Mesenchymal stem cell (in vitro differentiated cells and primary cell): Measurements from ENCODE around the gene SBNO1.
"Not testable (repeated sequence)": the region's sequence is repeated elsewhere in the genome, so short reads cannot be mapped to it uniquely, and the experiment has no call there.

Source experiments
- DNase-seq: peaks from one replicate; pipeline ENCODE4 v3.0.0-alpha.2; 2013
- H2AFZ ChIP-seq: one replicate; pipeline ENCODE4 v1.6.1; 2013; ENCODE audit warnings: low read depth, mild to moderate bottlenecking, control low read depth, inconsistent platforms, low read length, moderate library complexity
- H2AK5ac ChIP-seq: 2 replicates; pipeline ENCODE4 v1.6.1; 2013; ENCODE audit warnings: low read length, moderate library complexity, mild to moderate bottlenecking, inconsistent platforms; ENCODE audit not compliant: severe bottlenecking
- H2BK120ac ChIP-seq: one replicate; pipeline ENCODE4 v1.6.1; 2013; ENCODE audit warnings: low read depth, mild to moderate bottlenecking, inconsistent platforms, low read length, moderate library complexity
- H2BK12ac ChIP-seq, 2 experiments: one replicate each; pipeline ENCODE4 v1.6.1; 2013; ENCODE audit warnings: inconsistent platforms in 2 of 2, low read length in 2 of 2, mild to moderate bottlenecking in 2 of 2, moderate library complexity in 2 of 2, control low read depth in 1 of 2
- H2BK15ac ChIP-seq: one replicate; pipeline ENCODE4 v1.6.1; 2013; ENCODE audit warnings: mild to moderate bottlenecking, low read depth, inconsistent platforms; ENCODE audit not compliant: poor library complexity, severe bottlenecking
- H2BK5ac ChIP-seq: 2 replicates; pipeline ENCODE4 v1.6.1; 2013; ENCODE audit warnings: low read depth, mild to moderate bottlenecking, low read length, control low read depth, inconsistent platforms; ENCODE audit not compliant: poor library complexity, severe bottlenecking
- H3K14ac ChIP-seq, 2 experiments: one replicate each; pipeline ENCODE4 v1.6.1; 2013; ENCODE audit warnings: inconsistent platforms in 2 of 2, low read length in 2 of 2, control low read depth in 1 of 2, mild to moderate bottlenecking in 1 of 2, moderate library complexity in 1 of 2
- H3K18ac ChIP-seq, 2 experiments: one replicate each; pipeline ENCODE4 v1.6.1; 2013; ENCODE audit warnings: inconsistent platforms in 2 of 2, low read length in 2 of 2, control low read depth in 1 of 2, low read depth in 1 of 2, mild to moderate bottlenecking in 1 of 2
- H3K23ac ChIP-seq, 2 experiments: one replicate each; pipeline ENCODE4 v1.6.1; 2013; ENCODE audit warnings: inconsistent platforms in 2 of 2, low read length in 2 of 2, mild to moderate bottlenecking in 2 of 2, moderate library complexity in 2 of 2, control low read depth in 1 of 2
- H3K27ac ChIP-seq: 2 replicates; pipeline ENCODE4 v1.5.1; 2013; ENCODE audit warnings: mild to moderate bottlenecking, moderate library complexity, low read length, control low read depth, inconsistent platforms; ENCODE audit not compliant: poor library complexity, severe bottlenecking
- H3K27me3 ChIP-seq, 2 experiments: 2 replicates each; pipeline versions ENCODE4 v1.6.1 to v1.7.0; 2013; ENCODE audit warnings: low read length in 2 of 2, mild to moderate bottlenecking in 2 of 2, moderate library complexity in 2 of 2, control low read depth in 1 of 2, inconsistent platforms in 1 of 2; ENCODE audit not compliant: control insufficient read depth in 1 of 2, insufficient read depth in 1 of 2
- H3K36me3 ChIP-seq, 2 experiments: 2 replicates each; pipeline versions ENCODE4 v1.6.1 to v1.7.0; 2013; ENCODE audit warnings: low read length in 2 of 2, control low read depth in 1 of 2, inconsistent platforms in 1 of 2, low read depth in 1 of 2, mild to moderate bottlenecking in 1 of 2; ENCODE audit not compliant: insufficient read depth in 2 of 2, control insufficient read depth in 1 of 2
- H3K4ac ChIP-seq, 2 experiments: one replicate each; pipeline ENCODE4 v1.6.1; 2013; ENCODE audit warnings: inconsistent platforms in 2 of 2, low read length in 2 of 2, mild to moderate bottlenecking in 2 of 2, moderate library complexity in 2 of 2, control low read depth in 1 of 2, low read depth in 1 of 2
- H3K4me1 ChIP-seq: 2 replicates; pipeline ENCODE4 v1.6.1; 2013; ENCODE audit warnings: low read depth, low read length, control low read depth; ENCODE audit not compliant: control insufficient read depth, insufficient read depth
- H3K4me2 ChIP-seq: 2 replicates; pipeline ENCODE4 v1.6.1; 2013; ENCODE audit warnings: low read length, mild to moderate bottlenecking, inconsistent platforms; ENCODE audit not compliant: poor library complexity, severe bottlenecking
- H3K4me3 ChIP-seq, 2 experiments: 2 replicates each; pipeline versions ENCODE4 v1.5.1 to v1.7.0; 2013; ENCODE audit warnings: low read length in 2 of 2, mild to moderate bottlenecking in 2 of 2, control low read depth in 1 of 2, low read depth in 1 of 2; ENCODE audit not compliant: insufficient read depth in 1 of 2
- H3K79me1 ChIP-seq: replicated peaks from 2 replicates; pipeline ENCODE4 v1.6.1; 2013; ENCODE audit warnings: mild to moderate bottlenecking, control low read depth, low read length, inconsistent platforms; ENCODE audit not compliant: poor library complexity, severe bottlenecking
- H3K9ac ChIP-seq: 2 replicates; pipeline ENCODE4 v1.7.0; 2013; ENCODE audit warnings: mild to moderate bottlenecking, low read length, moderate library complexity
- H3K9me3 ChIP-seq: 2 replicates; pipeline ENCODE4 v1.7.0; 2013; ENCODE audit warnings: mild to moderate bottlenecking, low read length; ENCODE audit not compliant: control insufficient read depth
- H4K8ac ChIP-seq: one replicate; pipeline ENCODE4 v1.6.1; 2013; ENCODE audit warnings: inconsistent platforms, mild to moderate bottlenecking, low read length, moderate library complexity
- H4K91ac ChIP-seq: one replicate; pipeline ENCODE4 v1.6.1; 2013; ENCODE audit warnings: mild to moderate bottlenecking, low read length, inconsistent platforms
- WGBS: methylation state at CpG from one replicate; pipeline ENCODE4 v1.1.7; 2013; ENCODE audit warnings: mixed read lengths; 5-methylcytosine and 5-hydroxymethylcytosine counted together

The SBNO1 gene

GRCh38 chr12:123407934-123408333, 43.3 kb upstream of the SBNO1 start:
- H2AFZ ChIP-seq, H3K18ac ChIP-seq, H2BK120ac ChIP-seq, H3K9me3 ChIP-seq, H4K91ac ChIP-seq, H3K14ac ChIP-seq, H3K27ac ChIP-seq, H2AK5ac ChIP-seq, H2BK5ac ChIP-seq, H3K4me1 ChIP-seq, DNase-seq, H2BK12ac ChIP-seq, H2BK15ac ChIP-seq, H3K9ac ChIP-seq, H3K27me3 ChIP-seq, H4K8ac ChIP-seq, H3K23ac ChIP-seq, H3K4me2 ChIP-seq, H3K4ac ChIP-seq, H3K4me3 ChIP-seq: not testable (repeated sequence)
- H3K79me1 ChIP-seq: peaks cover 21% of the 10 kb centered on the region
- WGBS: 87% methylated on average over 10 of the region's 15 CpGs
- peaks cover 65% of the 10 kb centered on the region in 2 experiments for H3K36me3 ChIP-seq

GRCh38 chr12:123407269-123407668, 42.6 kb upstream of the SBNO1 start:
- 87% methylated on average over 7 of the region's 15 CpGs for WGBS
- not testable (repeated sequence) for H3K23ac ChIP-seq, H4K91ac ChIP-seq, H3K27me3 ChIP-seq, H3K4me2 ChIP-seq, H2BK5ac ChIP-seq, H2BK12ac ChIP-seq, H3K4ac ChIP-seq, H2AK5ac ChIP-seq, H2AFZ ChIP-seq, H3K27ac ChIP-seq, H2BK15ac ChIP-seq, H3K9ac ChIP-seq, H3K14ac ChIP-seq, H3K9me3 ChIP-seq, H3K4me3 ChIP-seq, H3K18ac ChIP-seq, DNase-seq, H2BK120ac ChIP-seq, H3K4me1 ChIP-seq, H4K8ac ChIP-seq
- Histone ChIP-seq H3K36me3 (peaks cover 71 to 72% of the 10 kb centered on the region in 2 experiments), H3K79me1 (peaks cover 21% of the 10 kb centered on the region)

DNA sequence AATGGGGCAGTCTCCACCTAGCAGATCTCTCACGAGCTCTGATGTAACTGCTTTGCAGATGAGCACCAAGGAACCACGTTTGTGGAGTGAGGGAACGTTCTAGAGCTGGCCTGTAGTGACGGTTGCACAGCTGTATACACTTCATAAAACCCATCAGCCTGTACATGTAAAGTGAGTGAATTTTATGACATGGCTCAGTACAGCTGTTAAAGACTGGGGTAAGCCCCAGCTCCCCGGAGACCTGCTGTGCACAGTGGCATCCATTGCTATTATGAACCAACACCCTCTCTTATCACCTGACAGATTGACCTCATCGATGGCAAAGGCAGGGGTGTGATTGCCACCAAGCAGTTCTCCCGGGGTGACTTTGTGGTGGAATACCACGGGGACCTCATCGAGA, 39.9 kb upstream of the SBNO1 start:
- H3K36me3 ChIP-seq: peaks cover 73 to 74% of the 10 kb centered on the region in 2 experiments
- WGBS: 97% methylated on average over 8 of the region's 9 CpGs
- H3K4me3 ChIP-seq: no peak overlapping the region
- H3K4me2 ChIP-seq: no peak overlapping the region
- no peak overlapping the region for H2AK5ac ChIP-seq
- no peaks in the 10 kb centered on the region for H3K9me3 ChIP-seq
- H2BK5ac ChIP-seq: no peak overlapping the region
- H2BK15ac ChIP-seq: no peak overlapping the region
- no peak overlapping the region for H3K14ac ChIP-seq
- H3K4me1 ChIP-seq: peaks cover 4% of the 10 kb centered on the region
- no peak overlapping the region for H3K9ac ChIP-seq
- H3K79me1 ChIP-seq: peaks cover 21% of the 10 kb centered on the region
- no peak overlapping the region for H2BK12ac ChIP-seq
- no peak overlapping the region for H4K8ac ChIP-seq
- H3K27me3 ChIP-seq: no peaks in the 10 kb centered on the region
- no peak overlapping the region for H3K18ac ChIP-seq
- no peak for DNase-seq
- no peak overlapping the region for H4K91ac ChIP-seq
- no peak overlapping the region for H3K23ac ChIP-seq
- H3K4ac ChIP-seq: no peak overlapping the region
- H2AFZ ChIP-seq: no peak overlapping the region
- no peak overlapping the region for H2BK120ac ChIP-seq
- H3K27ac ChIP-seq: no peak overlapping the region

DNA sequence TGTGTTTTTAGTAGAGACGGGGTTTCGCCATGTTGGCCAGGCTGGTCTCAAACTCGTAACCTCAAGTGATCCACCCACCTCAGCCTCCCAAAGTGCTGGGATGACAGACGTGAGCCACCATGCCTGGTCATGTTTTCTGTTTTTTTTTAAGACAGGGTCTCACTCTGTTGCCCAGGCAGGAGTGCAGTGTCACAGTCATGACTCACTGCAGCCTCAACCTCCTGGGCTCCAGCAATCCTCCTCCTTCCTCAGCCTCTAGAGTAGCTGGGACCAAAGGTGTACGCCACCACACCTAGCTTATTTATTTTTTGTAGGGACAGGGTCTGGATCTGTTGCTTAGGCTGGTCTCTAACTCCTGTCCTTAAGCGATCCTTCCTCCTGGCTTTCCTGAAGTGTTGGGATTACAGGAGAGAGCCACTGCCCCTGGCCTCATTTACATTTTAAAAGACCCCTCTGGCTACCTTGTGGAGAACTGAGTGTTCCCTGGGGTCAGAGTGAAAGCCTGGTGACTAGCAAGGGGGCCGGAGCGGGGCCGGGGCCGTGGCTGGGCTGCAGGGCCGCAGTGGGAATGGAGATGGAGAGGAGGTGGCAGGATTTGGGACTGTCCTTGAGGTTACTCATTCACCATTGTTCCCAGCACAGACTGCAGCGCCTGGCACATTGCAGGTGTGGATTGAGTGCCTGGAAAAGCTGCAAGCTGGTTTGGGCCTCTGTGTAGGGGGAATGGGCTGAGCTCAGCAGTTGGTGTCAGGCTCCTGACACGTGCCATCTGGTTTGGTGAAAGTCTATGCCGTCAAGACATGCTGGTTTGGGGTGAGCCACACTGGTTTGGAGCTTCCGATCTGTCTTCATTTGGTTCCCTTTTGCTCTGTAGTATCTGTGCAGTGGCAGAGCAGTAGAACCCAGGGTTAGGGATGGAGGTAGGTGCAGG, 37.4 kb upstream of the SBNO1 start:
- no peak overlapping the region for H3K18ac ChIP-seq

More for the DNA sequence above, 37.4 kb upstream of the SBNO1 start:
- no peak overlapping the region for H4K8ac ChIP-seq
- H2AK5ac ChIP-seq: no peak overlapping the region
- no peaks in the 10 kb centered on the region for H3K9me3 ChIP-seq
- H2BK5ac ChIP-seq: no peak overlapping the region
- no peak for DNase-seq
- H4K91ac ChIP-seq: no peak overlapping the region
- H3K27me3 ChIP-seq: no peaks in the 10 kb centered on the region
- H2BK15ac ChIP-seq: no peak overlapping the region
- peaks cover 23% of the 10 kb centered on the region for H3K79me1 ChIP-seq
- H3K27ac ChIP-seq: no peak overlapping the region
- H2AFZ ChIP-seq: no peak overlapping the region
- peaks cover 60 to 65% of the 10 kb centered on the region in 2 experiments for H3K36me3 ChIP-seq
- H3K23ac ChIP-seq: no peak overlapping the region
- no peak overlapping the region for H2BK12ac ChIP-seq
- H3K4me1 ChIP-seq: peaks cover 23% of the 10 kb centered on the region
- no peak overlapping the region for H3K4ac ChIP-seq
- 89% methylated on average over 14 of the region's 15 CpGs for WGBS
- no peak overlapping the region for H3K4me2 ChIP-seq
- H3K9ac ChIP-seq: no peak overlapping the region
- no peak overlapping the region for H2BK120ac ChIP-seq
- H3K4me3 ChIP-seq: no peak overlapping the region
- no peak overlapping the region for H3K14ac ChIP-seq
